Embryonic facial prominence (tissue), 1 donor: ENCODE measurements around the gene PITPNM2.

Experiments used
- DNase-seq: peaks from one replicate; pipeline ENCODE4 v3.0.0-alpha.2; 2016; ENCODE audit errors: extremely low spot score

Gene PITPNM2

GRCh38 chr12:123150744-123151456, at the start of gene PITPNM2:
PITPNM2 (minus strand) TSS chr12:123151090; CDS start chr12:123034590, 116,500 bp downstream.
- DNase-seq, result no peak

GRCh38 chr12:123200414-123200813, 49.5 kb upstream of the PITPNM2 start:
- no peak for DNase-seq

- no peak for DNase-seq
Measured at GRCh38 chr12:123199936-123200335, 49.0 kb upstream of the PITPNM2 start.

GRCh38 chr12:123187637-123188036, 36.7 kb upstream of the PITPNM2 start:
- DNase-seq, result no peak

- no peak for DNase-seq
Measured at GRCh38 chr12:123180171-123180570, 29.3 kb upstream of the PITPNM2 start.

GRCh38 chr12:123171967-123172366, 21.1 kb upstream of the PITPNM2 start:
- DNase-seq, result no peak

GRCh38 chr12:123167329-123167728, 16.4 kb upstream of the PITPNM2 start:
- DNase-seq, result no peak

GRCh38 chr12:123165537-123165936, 14.6 kb upstream of the PITPNM2 start:
- DNase-seq, result no peak

- DNase-seq, result no peak
Measured at GRCh38 chr12:123164710-123165261, 13.9 kb upstream of the PITPNM2 start.

GRCh38 chr12:123164222-123164621, 13.3 kb upstream of the PITPNM2 start:
- DNase-seq, result no peak

- peak; percentile 36 for DNase-seq
Measured at GRCh38 chr12:123163227-123163626, 12.3 kb upstream of the PITPNM2 start.

- DNase-seq, result no peak
Measured at GRCh38 chr12:123160801-123161487, 10.1 kb upstream of the PITPNM2 start.

GRCh38 chr12:123153906-123154305, 3.0 kb upstream of the PITPNM2 start:
- DNase-seq, result no peak

- DNase-seq, result no peak
Measured at GRCh38 chr12:123152833-123153232, 1.9 kb upstream of the PITPNM2 start.

GRCh38 chr12:123151457-123152454, 866 bp upstream of the PITPNM2 start:
- DNase-seq, result no peak

GRCh38 chr12:123150275-123150743, 581 bp downstream of the PITPNM2 start:
- DNase-seq, result no peak

GRCh38 chr12:123149501-123150274, 1.2 kb downstream of the PITPNM2 start:
- DNase-seq, result no peak

- DNase-seq, result no peak
Measured at GRCh38 chr12:123149088-123149487, 1.8 kb downstream of the PITPNM2 start.

GRCh38 chr12:123148655-123149054, 2.2 kb downstream of the PITPNM2 start:
- DNase-seq, result no peak

- no peak for DNase-seq
Measured at GRCh38 chr12:123148223-123148622, 2.7 kb downstream of the PITPNM2 start.

GRCh38 chr12:123145211-123145610, 5.7 kb downstream of the PITPNM2 start:
- DNase-seq, result no peak
